OCI-LY7 (cell line): ENCODE measurements around the gene RNPEPL1. TPM values are rescaled to one million over a fixed set of nuclear protein-coding genes. Genes with fewer than 3 reads are reported as not detected.

Experiments used
- BruUV-seq: library from RNA; stranded (reverse); fragments of 400-500 nt; replicated peaks from 2 replicates; lab custom pipeline; 2021; lab: Mats Ljungman, UMichigan
- CTCF ChIA-PET: fragments of 300-600 bp; sonication (Branson Sonifier 250); formaldehyde crosslinking; loops from one replicate; lab custom pipeline; 2022; ENCODE audit warnings: antibody characterized with exemption; ENCODE audit not compliant: unreplicated experiment; lab: Charles Lee
- POLR2A ChIA-PET: fragments of 300-600 bp; sonication (Branson Sonifier 250); formaldehyde crosslinking; loops from one replicate; lab custom pipeline; 2022; ENCODE audit warnings: antibody characterized with exemption; lab: Charles Lee
- DNase-seq: peaks from one replicate; pipeline ENCODE4 v3.0.0-alpha.2; 2015; ENCODE audit warnings: low spot score
- H2AFZ ChIP-seq: fragments of 200-600 bp; sonication (generic), shearing (Covaris generic); 2 replicates; pipeline ENCODE4 v1.6.1; 2014; ENCODE audit warnings: mild to moderate bottlenecking, antibody characterized with exemption, low read length, moderate library complexity
- H3K27ac ChIP-seq: fragments of 200-600 bp; sonication (generic); 2 replicates; pipeline ENCODE4 v1.5.1; 2014; ENCODE audit warnings: mixed run types, low read depth, mild to moderate bottlenecking, moderate library complexity, low read length, inconsistent platforms; ENCODE audit not compliant: poor library complexity, severe bottlenecking
- H3K36me3 ChIP-seq: fragments of 200-600 bp; sonication (generic); 2 replicates; pipeline ENCODE4 v1.6.1; 2014; ENCODE audit warnings: mild to moderate bottlenecking, antibody characterized with exemption, low read length, moderate library complexity, mixed read lengths; ENCODE audit not compliant: insufficient read depth
- H3K4me1 ChIP-seq: fragments of 200-600 bp; sonication (generic); 2 replicates; pipeline ENCODE4 v1.5.1; 2014; ENCODE audit warnings: mild to moderate bottlenecking, low read length; ENCODE audit not compliant: insufficient read depth, poor library complexity, severe bottlenecking
- H3K4me2 ChIP-seq: fragments of 200-600 bp; sonication (generic); 2 replicates; pipeline ENCODE4 v1.6.1; 2014; ENCODE audit warnings: mild to moderate bottlenecking, low read length
- H3K4me3 ChIP-seq: fragments of 200-600 bp; sonication (generic); 2 replicates; pipeline ENCODE4 v1.5.1; 2014; ENCODE audit warnings: mild to moderate bottlenecking, low read depth, low read length; ENCODE audit not compliant: poor library complexity, severe bottlenecking
- H3K79me2 ChIP-seq: fragments of 200-600 bp; sonication (generic); 2 replicates; pipeline ENCODE4 v1.6.1; 2016; ENCODE audit warnings: low read depth, mild to moderate bottlenecking, low read length, moderate library complexity, mixed read lengths; ENCODE audit not compliant: insufficient read depth
- H3K9me2 ChIP-seq: fragments of 200-600 bp; sonication (generic); 2 replicates; pipeline ENCODE4 v1.6.1; 2016; ENCODE audit warnings: mild to moderate bottlenecking, low read length, mixed read lengths; ENCODE audit not compliant: insufficient read depth
- H3K9me3 ChIP-seq: fragments of 200-600 bp; sonication (generic); 2 replicates; pipeline ENCODE4 v1.6.1; 2014; ENCODE audit warnings: mild to moderate bottlenecking, mixed run types, low read length, mixed read lengths
- H4K20me1 ChIP-seq: fragments of 200-600 bp; sonication (generic); 2 replicates; pipeline ENCODE4 v1.6.1; 2014; ENCODE audit warnings: mild to moderate bottlenecking, antibody characterized with exemption, low read length, moderate library complexity, mixed read lengths; ENCODE audit not compliant: insufficient read depth
- EZH2phosphoT487 ChIP-seq: fragments of 200-600 bp; sonication (generic); IDR thresholded peaks from 2 replicates; pipeline ENCODE4 v1.6.1; 2018; ENCODE audit warnings: low read depth, borderline replicate concordance, mild to moderate bottlenecking, mixed run types, antibody characterized with exemption, low read length, moderate library complexity, mixed read lengths
- intact Hi-C: fragments of 100-400 bp; cut with micrococcal nuclease; formaldehyde crosslinking; loops from one replicate; pipeline ENCODE4 v1.10.0; 2022; ENCODE audit not compliant: unreplicated experiment
- total RNA-seq, 2 experiments: library from RNA; depleted of rRNA in 1 of 2; stranded (reverse); fragments of >200 nt in 1 of 2; shearing (Covaris generic) in 1 of 2; gene quantifications; 2 replicates each; pipeline ENCODE4 v1.2.3, GENCODE V29; 2014 to 2022
- TF ChIP-seq, protein P1 (sequence below): fragments of 200-600 bp; sonication (generic); conservative IDR thresholded peaks from 2 replicates; pipeline ENCODE4 v1.5.1; 2014; ENCODE audit warnings: mild to moderate bottlenecking, antibody characterized with exemption, low read length, moderate library complexity, mixed read lengths

RNPEPL1 gene
- total RNA-seq, 2 experiments from 2014 or later = 41.9 to 51.8 TPM

DNA sequence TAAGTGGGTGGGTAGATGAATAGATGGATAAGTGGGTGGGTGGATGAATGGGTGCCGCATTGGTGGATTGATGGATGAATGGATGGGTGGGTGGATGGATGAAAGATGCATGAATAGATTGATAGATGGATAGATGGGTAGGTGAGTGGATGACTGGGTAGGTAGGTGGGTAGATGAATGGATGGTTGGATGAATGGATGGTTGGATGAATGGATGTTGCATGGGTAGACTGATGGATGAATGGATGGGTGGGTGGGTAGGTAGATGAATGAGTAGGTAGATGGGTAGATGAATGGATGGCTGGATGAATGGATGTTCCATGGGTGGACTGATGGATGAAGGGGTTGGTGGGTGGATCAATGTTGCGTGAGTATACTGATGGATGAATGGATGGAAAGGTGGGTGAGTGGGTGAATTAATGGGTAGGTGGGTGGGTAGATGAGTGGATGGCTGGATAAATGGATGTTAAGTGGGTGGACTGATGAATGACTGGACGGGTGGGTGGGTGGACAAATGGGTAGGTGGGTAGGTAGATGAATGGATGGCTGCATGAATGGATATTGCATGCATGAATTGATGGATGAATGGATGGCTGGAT, 41.0 kb upstream of the RNPEPL1 start:
- intact Hi-C loops = no loop called here
- DNase-seq = no peak
- H3K9me2 ChIP-seq = no peaks in the 10 kb centered on the region
- H3K4me3 ChIP-seq = no peak overlapping the region
- no peaks in the 10 kb centered on the region for H3K4me1 ChIP-seq
- peaks cover 44% of the 10 kb centered on the region for H3K9me3 ChIP-seq
- ChIA-PET POLR2A (interaction anchor here (0.7 kb wide), 1 partner anchor 567 kb away, joined by 3 read pairs; no protein-coding TSS in a partner anchor), CTCF (no interaction called here)
- peaks cover 96% of the 10 kb centered on the region for H3K36me3 ChIP-seq
- no peak overlapping the region for H3K4me2 ChIP-seq
- H4K20me1 ChIP-seq = no peaks in the 10 kb centered on the region
- H2AFZ ChIP-seq = no peak overlapping the region
- TF ChIP-seq EZH2phosphoT487 = no peak
- TF ChIP-seq, protein P1, sequence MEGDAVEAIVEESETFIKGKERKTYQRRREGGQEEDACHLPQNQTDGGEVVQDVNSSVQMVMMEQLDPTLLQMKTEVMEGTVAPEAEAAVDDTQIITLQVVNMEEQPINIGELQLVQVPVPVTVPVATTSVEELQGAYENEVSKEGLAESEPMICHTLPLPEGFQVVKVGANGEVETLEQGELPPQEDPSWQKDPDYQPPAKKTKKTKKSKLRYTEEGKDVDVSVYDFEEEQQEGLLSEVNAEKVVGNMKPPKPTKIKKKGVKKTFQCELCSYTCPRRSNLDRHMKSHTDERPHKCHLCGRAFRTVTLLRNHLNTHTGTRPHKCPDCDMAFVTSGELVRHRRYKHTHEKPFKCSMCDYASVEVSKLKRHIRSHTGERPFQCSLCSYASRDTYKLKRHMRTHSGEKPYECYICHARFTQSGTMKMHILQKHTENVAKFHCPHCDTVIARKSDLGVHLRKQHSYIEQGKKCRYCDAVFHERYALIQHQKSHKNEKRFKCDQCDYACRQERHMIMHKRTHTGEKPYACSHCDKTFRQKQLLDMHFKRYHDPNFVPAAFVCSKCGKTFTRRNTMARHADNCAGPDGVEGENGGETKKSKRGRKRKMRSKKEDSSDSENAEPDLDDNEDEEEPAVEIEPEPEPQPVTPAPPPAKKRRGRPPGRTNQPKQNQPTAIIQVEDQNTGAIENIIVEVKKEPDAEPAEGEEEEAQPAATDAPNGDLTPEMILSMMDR = no peak
- no TSS peak for BruUV-seq
- H3K27ac ChIP-seq = no peak overlapping the region
- no peaks in the 10 kb centered on the region for H3K79me2 ChIP-seq

DNA sequence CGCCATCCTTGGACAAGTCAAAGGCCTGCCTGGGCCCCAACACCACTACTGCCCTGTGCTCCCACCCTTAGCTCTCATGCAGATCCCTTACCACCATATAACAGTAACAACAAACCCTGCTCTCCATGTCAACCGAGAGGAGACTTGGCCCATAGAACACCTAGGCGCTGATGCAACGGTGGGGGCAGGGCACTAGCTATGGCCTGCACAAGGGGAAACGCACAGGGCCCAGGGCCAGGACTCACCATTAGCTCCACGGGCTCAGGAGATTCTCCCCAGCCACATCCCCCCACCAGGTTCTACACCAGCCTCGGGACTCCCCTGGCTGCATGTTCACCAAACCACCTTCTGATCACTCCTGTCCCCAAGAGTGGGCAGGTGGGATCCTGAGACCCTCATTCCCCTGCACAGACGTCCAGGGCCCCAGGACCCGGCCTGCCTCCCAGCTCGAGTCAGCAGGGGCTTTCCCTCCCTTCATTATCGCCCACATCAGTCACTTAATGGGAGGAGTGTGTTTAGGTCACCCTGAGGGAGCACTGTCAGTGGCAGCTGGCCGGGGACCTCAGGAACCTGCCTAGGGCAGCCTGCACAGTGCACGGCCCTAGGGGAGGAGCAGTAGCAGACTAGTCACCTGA, 39.8 kb upstream of the RNPEPL1 start:
- Histone ChIP-seq H2AFZ (no peak overlapping the region), H3K9me2 (no peaks in the 10 kb centered on the region), H3K4me1 (no peaks in the 10 kb centered on the region), H3K4me3 (no peak overlapping the region), H3K36me3 (peaks cover 95% of the 10 kb centered on the region), H3K9me3 (peaks cover 46% of the 10 kb centered on the region), H3K27ac (no peak overlapping the region), H4K20me1 (no peaks in the 10 kb centered on the region), H3K4me2 (no peak overlapping the region), H3K79me2 (no peaks in the 10 kb centered on the region)
- BruUV-seq = no TSS peak
- no peak for DNase-seq
- POLR2A ChIA-PET = no interaction called here
- TF ChIP-seq EZH2phosphoT487 = no peak
- TF ChIP-seq, protein P1 = no peak
- intact Hi-C loops = no loop called here
- CTCF ChIA-PET = no interaction called here
